Skin of body (tissue), 3 donors: ENCODE results near the gene DRG1. TPM values are rescaled to one million over a fixed set of nuclear protein-coding genes. Genes with fewer than 3 reads are reported as not detected.
A peak's percentile ranks its signal among the peaks of the same experiment; 100 is the strongest.
"Not testable (repeated sequence)": the region's sequence is repeated elsewhere in the genome, so short reads cannot be mapped to it uniquely, and the experiment has no call there.

Experiments used
- DNase-seq: peaks from one replicate; lab custom pipeline; 2025; lab: John Stamatoyannopoulos, UW
- small RNA-seq: library from RNA; depleted of rRNA; stranded (forward); fragments of <200 nt; gene quantifications from one replicate; pipeline ENCODE3, GENCODE V24; 2014; ENCODE audit warnings: low replicate concordance
- total RNA-seq: library from RNA; depleted of rRNA; stranded (reverse); fragments of >200 nt; gene quantifications from one replicate; pipeline ENCODE4 v1.2.3, GENCODE V29; 2014

Gene DRG1
- total RNA-seq, 1 donor from 2014 or later = 66.0 TPM

GRCh38 chr22:31442768-31443489 lies 43.5 kb downstream of the DRG1 start:
- no peak for DNase-seq

GRCh38 chr22:31443516-31443915 lies 44.1 kb downstream of the DRG1 start:
- DNase-seq = no peak

GRCh38 chr22:31445642-31446041 lies 46.2 kb downstream of the DRG1 start:
- DNase-seq = no peak

- no peak for DNase-seq
These were observed 46.8 kb downstream of the DRG1 start for GRCh38 chr22:31446208-31446607.

GRCh38 chr22:31446767-31447166 lies 47.4 kb downstream of the DRG1 start:
- DNase-seq = no peak

GRCh38 chr22:31447337-31447736 lies 47.9 kb downstream of the DRG1 start:
- DNase-seq = no peak

GRCh38 chr22:31448382-31448781 lies 49.0 kb downstream of the DRG1 start:
- DNase-seq = no peak

- DNase-seq = peak; percentile 14
These were observed 50.1 kb downstream of the DRG1 start for GRCh38 chr22:31449506-31449905.

- DNase-seq = no peak
These were observed 52.5 kb downstream of the DRG1 start for GRCh38 chr22:31451709-31452571.

GRCh38 chr22:31461699-31462098 lies 62.3 kb downstream of the DRG1 start:
- DNase-seq = no peak

GRCh38 chr22:31465307-31465706 lies 65.9 kb downstream of the DRG1 start:
- no peak for DNase-seq

GRCh38 chr22:31474743-31475142 lies 75.3 kb downstream of the DRG1 start:
- no peak for DNase-seq

- no peak for DNase-seq
These were observed 76.4 kb downstream of the DRG1 start for GRCh38 chr22:31475800-31476199.

- no peak for DNase-seq
These were observed 77.9 kb downstream of the DRG1 start for GRCh38 chr22:31477329-31477728.

GRCh38 chr22:31481129-31481528 lies 81.7 kb downstream of the DRG1 start:
- DNase-seq = no peak

- DNase-seq = not testable (repeated sequence)
These were observed 83.1 kb downstream of the DRG1 start for GRCh38 chr22:31482470-31482869.

Small RNA genes lying within 50 kb of the gene (small RNA-seq; reads per million reads assigned to genes)
- gene RNU6-28P (not detected), gene RNU6-338P (not detected)

Other genes with a start within 250 kb of the DRG1 start
- gene RNF185, start 239.4 kb upstream of the DRG1 start, total RNA-seq = 22.0 TPM
- 72.7 TPM for gene LIMK2, start 187.3 kb upstream of the DRG1 start, total RNA-seq
- 14.9 TPM for gene PIK3IP1, start 107.1 kb upstream of the DRG1 start, total RNA-seq
- 10.8 TPM for gene PATZ1, start 53.3 kb upstream of the DRG1 start, total RNA-seq
- gene EIF4ENIF1, start 90.2 kb downstream of the DRG1 start, total RNA-seq = 10.5 TPM
- 20.3 TPM for gene SFI1, start 96.9 kb downstream of the DRG1 start, total RNA-seq